ENCODE measurements around the gene STIP1.

GRCh38 chr11:64210301-64211020 lies 24.5 kb downstream of the STIP1 start:
- TF ChIP-seq CTCF (conservative IDR thresholded peaks at IDR 0.05; ENCODE audit: low read depth, low read length) (no peak), FOS (IDR thresholded peaks at IDR 0.05; ENCODE audit: low read depth, low read length) (no peak), RCOR1 (IDR thresholded peaks at IDR 0.05; ENCODE audit: insufficient replicate concordance, low read length) (no peak), POLR2A (IDR thresholded peaks at IDR 0.05; ENCODE audit: low read depth, low read length) (no peak), RAD21 (IDR thresholded peaks at IDR 0.05; ENCODE audit: low read length) (no peak), SMC3 (IDR thresholded peaks at IDR 0.05; ENCODE audit: low read depth, low read length) (no peak), CEBPB (IDR thresholded peaks at IDR 0.05; ENCODE audit: low read depth, low read length) (no peak), MAZ (IDR thresholded peaks at IDR 0.05; ENCODE audit: borderline replicate concordance, low read depth, low read length) (no peak)
